ENCODE results near the gene PRKACB. TPM values are rescaled to one million over a fixed set of nuclear protein-coding genes. Genes with fewer than 3 reads are reported as not detected.

The PRKACB gene
- total and polyA plus RNA-seq, 2 of the 8 experiments (the other 6 are each of a cell fraction or from before 2014, with no cell fraction given), result 7.8 to 31.0 TPM

- Histone ChIP-seq H3K23ac (ENCODE audit: insufficient read length) (no peak overlapping the region), H3K14ac (ENCODE audit: insufficient read length) (no peak overlapping the region), H3K4me1 (replicated peaks in 1 of 4; ENCODE audit: control insufficient read depth in 3 of 4, insufficient read depth in 4 of 4, low read length in 3 of 4) (no peaks in the 10 kb centered on the region), H2BK20ac (ENCODE audit: low read length) (no peak overlapping the region), H2BK120ac (replicated peaks; ENCODE audit: low read depth, low read length) (no peak overlapping the region), H3K4me3 (ENCODE audit: extremely low read depth in 1 of 4, insufficient read depth in 2 of 4, low read depth in 3 of 4, low read length in 4 of 4) (no peak overlapping the region), H2AK5ac (ENCODE audit: low read depth, low read length) (no peak overlapping the region), H3K56ac (replicated peaks; ENCODE audit: insufficient read length, low read depth, low read length) (no peak overlapping the region), H2BK5ac (ENCODE audit: low read depth, low read length) (no peak overlapping the region), H4K20me1 (replicated peaks in 1 of 2; ENCODE audit: control insufficient read depth in 1 of 2, insufficient read depth in 2 of 2, low read length in 2 of 2) (no peaks in the 10 kb centered on the region), H2AFZ (ENCODE audit: low read length) (no peak overlapping the region), H3K23me2 (ENCODE audit: low read depth, low read length) (no peaks in the 10 kb centered on the region), H3K4me2 (ENCODE audit: insufficient read depth in 1 of 2, low read depth in 2 of 2, low read length in 2 of 2) (no peak overlapping the region), H3K9me3 (ENCODE audit: insufficient read depth in 2 of 2, low read depth in 1 of 2, low read length in 1 of 2) (peaks cover 0 to 13% of the 10 kb centered on the region in 2 experiments; a peak in 2 of 4 replicates), H3K79me2 (ENCODE audit: control insufficient read depth in 1 of 2, insufficient read depth in 2 of 2, low read length in 2 of 2) (no peaks in the 10 kb centered on the region), H4K5ac (ENCODE audit: insufficient read length, low read depth, low read length) (no peak overlapping the region), H2BK15ac (ENCODE audit: low read length) (no peak overlapping the region), H2BK12ac (ENCODE audit: low read depth, low read length) (no peak overlapping the region), H4K8ac (ENCODE audit: extremely low read depth, insufficient read depth, low read length) (no peak overlapping the region), H3K27me3 (replicated peaks in 1 of 4; ENCODE audit: control insufficient read depth in 3 of 4, extremely low read depth in 1 of 4, insufficient read depth in 3 of 4, low read length in 3 of 4) (no peaks in the 10 kb centered on the region), H3K4ac (replicated peaks; ENCODE audit: insufficient read length, low read depth, low read length) (no peak overlapping the region), H4K91ac (replicated peaks; ENCODE audit: insufficient read length, low read length) (no peak overlapping the region), H3K27ac (ENCODE audit: low read depth, low read length) (no peak overlapping the region), H3K9ac (replicated peaks in 1 of 4; ENCODE audit: extremely low read depth in 1 of 4, low read depth in 3 of 4, low read length in 3 of 4) (no peak overlapping the region), H3K18ac (ENCODE audit: extremely low read depth, low read length) (no peak overlapping the region), H3K79me1 (ENCODE audit: low read depth, low read length) (no peaks in the 10 kb centered on the region), H3K36me3 (ENCODE audit: control insufficient read depth in 2 of 4, insufficient read depth in 4 of 4, low read length in 3 of 4) (no peaks in the 10 kb centered on the region; a peak in 1 of 8 replicates)
- CTCF ChIA-PET (ENCODE audit: partially characterized antibody), result no interaction called here
- FAIRE-seq (no peak), DNase-seq (ENCODE audit: low read depth in 1 of 2, low spot score in 2 of 2) (no peak)
- WGBS, 2 experiments (ENCODE audit: extremely low coverage in 1 of 2, insufficient coverage in 1 of 2, insufficient read length in 1 of 2, insufficient replicate concordance in 2 of 2, low coverage in 1 of 2, low lambda C conversion rate in 2 of 2, missing lambda C conversion rate in 1 of 2), result 94% methylated on average over 1 of the region's 1 CpG; no CpG with 5 or more reads in 1 of the 2 experiments
- POLR2A ChIA-PET (ENCODE audit: partially characterized antibody), result no interaction called here
- TF ChIP-seq EGR1 (IDR thresholded peaks at IDR 0.05; ENCODE audit: borderline replicate concordance, low read depth, low read length), result no peak
- TF ChIP-seq RNF2 (IDR thresholded peaks at IDR 0.05; ENCODE audit: borderline replicate concordance, low read depth, low read length, missing control alignments, poor library complexity, severe bottlenecking), result no peak
- no peak for TF ChIP-seq ASH2L (IDR thresholded peaks at IDR 0.05; ENCODE audit: low read length)
- TF ChIP-seq FOSL1 (IDR thresholded peaks at IDR 0.05; ENCODE audit: insufficient read depth, low read depth, low read length), result no peak
- TF ChIP-seq, protein P1, sequence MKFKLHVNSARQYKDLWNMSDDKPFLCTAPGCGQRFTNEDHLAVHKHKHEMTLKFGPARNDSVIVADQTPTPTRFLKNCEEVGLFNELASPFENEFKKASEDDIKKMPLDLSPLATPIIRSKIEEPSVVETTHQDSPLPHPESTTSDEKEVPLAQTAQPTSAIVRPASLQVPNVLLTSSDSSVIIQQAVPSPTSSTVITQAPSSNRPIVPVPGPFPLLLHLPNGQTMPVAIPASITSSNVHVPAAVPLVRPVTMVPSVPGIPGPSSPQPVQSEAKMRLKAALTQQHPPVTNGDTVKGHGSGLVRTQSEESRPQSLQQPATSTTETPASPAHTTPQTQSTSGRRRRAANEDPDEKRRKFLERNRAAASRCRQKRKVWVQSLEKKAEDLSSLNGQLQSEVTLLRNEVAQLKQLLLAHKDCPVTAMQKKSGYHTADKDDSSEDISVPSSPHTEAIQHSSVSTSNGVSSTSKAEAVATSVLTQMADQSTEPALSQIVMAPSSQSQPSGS (IDR thresholded peaks at IDR 0.05; ENCODE audit: low read length), result no peak
- no peak for TF ChIP-seq USF2 (IDR thresholded peaks at IDR 0.05; ENCODE audit: low read length)
- TF ChIP-seq SP2 (IDR thresholded peaks at IDR 0.05; ENCODE audit: low read length), result no peak
- no peak for TF ChIP-seq RXRA (IDR thresholded peaks at IDR 0.05; ENCODE audit: insufficient read depth, low read depth, low read length)
These were observed 138.8 kb downstream of the PRKACB start for GRCh38 chr1:84282780-84283333.

Measured in H1 (cell line).